AG04449 (cell line): ENCODE measurements around the gene ZNF79.

Experiments
- CTCF ChIA-PET: fragments of 350-600 bp; formaldehyde crosslinking; extraction: SDS; loops from one replicate; lab custom pipeline; 2021; ENCODE audit warnings: antibody characterized with exemption; lab: Yijun Ruan, JAX
- POLR2A ChIA-PET: fragments of 400-600, 350-600 bp; formaldehyde crosslinking; extraction: SDS; loops from one replicate; lab custom pipeline; 2020; ENCODE audit warnings: antibody characterized with exemption, inconsistent platforms; lab: Yijun Ruan, JAX
- DNase-seq: peaks from one replicate; pipeline ENCODE4 v3.0.0-alpha.2; 2010; ENCODE audit warnings: low read depth, low spot score
- H3K4me3 ChIP-seq: 2 replicates; pipeline ENCODE4 v1.5.1; 2011; ENCODE audit warnings: low read depth, mild to moderate bottlenecking, control low read depth, low read length
- CTCF ChIP-seq: IDR thresholded peaks from one replicate; pipeline ENCODE4 v1.5.1; 2011; ENCODE audit warnings: mild to moderate bottlenecking, moderate library complexity, low read length, control low read depth, inconsistent platforms; ENCODE audit not compliant: insufficient read depth; ENCODE audit errors: missing control alignments

ZNF79 gene

DNA sequence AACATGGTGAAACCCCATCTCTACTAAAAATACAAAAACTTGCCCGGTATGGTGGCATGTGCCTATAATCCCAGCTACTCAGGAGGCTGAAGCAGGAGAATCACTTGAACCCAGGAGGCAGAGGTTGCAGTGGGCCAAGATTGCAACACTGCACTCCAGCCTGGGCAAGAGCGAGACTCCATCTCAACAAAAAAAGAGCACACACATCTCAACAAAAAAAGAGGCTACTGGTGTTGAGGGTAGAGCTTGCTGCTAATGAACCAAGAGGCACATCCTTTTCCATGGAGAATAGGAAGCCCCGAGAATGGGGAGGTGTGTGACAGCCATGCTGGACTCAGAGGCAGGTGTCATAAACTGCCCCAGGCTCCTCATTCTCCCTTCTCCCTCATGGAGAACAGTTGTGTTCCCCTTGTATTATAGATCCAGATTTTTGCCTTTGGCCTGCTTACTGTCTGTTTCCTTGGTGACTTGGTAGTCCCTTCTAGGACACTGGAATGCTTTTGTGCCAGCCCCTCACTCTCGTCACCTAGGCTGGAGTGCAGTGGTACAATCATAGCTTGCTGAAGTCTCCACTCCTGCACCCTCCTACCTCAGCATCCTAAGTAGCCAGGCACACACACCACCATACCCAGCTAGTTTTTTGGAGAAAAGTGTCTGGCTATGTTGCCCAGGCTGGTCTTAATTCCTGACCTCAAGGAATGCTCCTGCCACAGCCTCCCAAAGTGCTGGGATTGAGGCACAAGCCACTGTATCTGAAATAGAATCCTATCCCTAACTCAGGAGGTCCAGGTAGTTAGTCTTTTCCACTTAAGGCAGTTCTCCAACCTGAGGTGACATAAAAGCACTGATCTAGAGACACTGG lies 21.9 kb downstream of the ZNF79 start:
- CTCF ChIA-PET: no interaction called here
- H3K4me3 ChIP-seq: no peak overlapping the region
- no peak for TF ChIP-seq CTCF
- POLR2A ChIA-PET: interaction anchor here (0.6 to 1.0 kb wide), 2 partner anchors 116 to 478 kb away, joined by 3 read pairs; no protein-coding TSS in a partner anchor
- DNase-seq: no peak

GRCh38 chr9:127446713-127447415 lies 22.7 kb downstream of the ZNF79 start:
- POLR2A ChIA-PET: interaction anchor here (0.6 to 1.0 kb wide), 2 partner anchors 115 to 478 kb away, joined by 3 read pairs; no protein-coding TSS in a partner anchor
- H3K4me3 ChIP-seq: no peak overlapping the region
- DNase-seq: no peak
- CTCF ChIA-PET: interaction anchor here (1.7 kb wide), 1 partner anchor 232 kb away, joined by 4 read pairs; no protein-coding TSS in a partner anchor
- no peak for TF ChIP-seq CTCF

- no peak for DNase-seq
- TF ChIP-seq CTCF: no peak
- H3K4me3 ChIP-seq: no peak overlapping the region
- POLR2A ChIA-PET: interaction anchor here (0.6 kb wide), 1 partner anchor 523 kb away, joined by 3 read pairs; no protein-coding TSS in a partner anchor
- CTCF ChIA-PET: interaction anchor here (0.7 to 1.7 kb wide), 3 partner anchors 12 to 242 kb away, joined by 3 to 4 read pairs (median 3); no protein-coding TSS in a partner anchor
Measured at GRCh38 chr9:127447416-127448111, 23.4 kb downstream of the ZNF79 start.

DNA sequence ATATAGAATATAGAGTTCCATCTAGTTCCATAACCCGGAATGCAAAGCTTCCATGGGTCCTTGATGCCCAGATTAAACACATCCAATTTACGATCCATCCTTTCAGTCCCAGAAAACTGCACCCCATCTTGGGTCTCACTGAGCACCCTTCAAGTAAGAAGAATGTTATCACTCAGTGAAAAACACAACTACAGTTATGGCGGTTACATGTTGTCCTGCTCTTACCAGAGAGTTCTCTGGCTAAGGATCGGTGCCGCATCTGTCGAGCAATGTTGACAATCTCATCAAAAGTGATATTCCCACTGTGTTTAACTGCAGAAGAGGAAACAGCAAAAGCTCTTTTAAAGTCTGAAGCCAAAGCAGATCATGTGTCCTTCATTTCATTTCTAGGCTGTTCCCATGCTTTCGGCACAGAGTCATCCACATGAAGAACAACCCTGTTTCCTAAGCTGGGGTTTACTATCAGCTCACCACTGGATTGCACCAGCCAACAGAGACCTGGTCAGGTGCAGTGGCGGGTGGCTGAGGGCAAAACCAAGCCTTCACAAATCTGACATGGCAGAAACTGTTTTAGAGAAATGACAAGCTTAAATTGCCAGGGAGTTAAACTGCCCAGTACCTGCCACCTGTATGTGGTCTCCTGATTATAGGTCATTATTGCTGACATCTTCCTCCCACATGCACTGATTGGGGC lies 24.1 kb downstream of the ZNF79 start:
- CTCF ChIA-PET: interaction anchor here (0.7 to 1.7 kb wide), 3 partner anchors 12 to 243 kb away, joined by 3 to 4 read pairs (median 3); no protein-coding TSS in a partner anchor

More for the DNA sequence above, 24.1 kb downstream of the ZNF79 start:
- no peak for TF ChIP-seq CTCF
- DNase-seq: no peak
- POLR2A ChIA-PET: no interaction called here
- peak overlapping the region; percentile 98 for H3K4me3 ChIP-seq
